ENCODE data around the gene PI16. TPM values are rescaled to one million over a fixed set of nuclear protein-coding genes. Genes with fewer than 3 reads are reported as not detected.

PI16 gene
- total RNA-seq, 1 donor from 2014 or later, result 20.5 TPM

DNA sequence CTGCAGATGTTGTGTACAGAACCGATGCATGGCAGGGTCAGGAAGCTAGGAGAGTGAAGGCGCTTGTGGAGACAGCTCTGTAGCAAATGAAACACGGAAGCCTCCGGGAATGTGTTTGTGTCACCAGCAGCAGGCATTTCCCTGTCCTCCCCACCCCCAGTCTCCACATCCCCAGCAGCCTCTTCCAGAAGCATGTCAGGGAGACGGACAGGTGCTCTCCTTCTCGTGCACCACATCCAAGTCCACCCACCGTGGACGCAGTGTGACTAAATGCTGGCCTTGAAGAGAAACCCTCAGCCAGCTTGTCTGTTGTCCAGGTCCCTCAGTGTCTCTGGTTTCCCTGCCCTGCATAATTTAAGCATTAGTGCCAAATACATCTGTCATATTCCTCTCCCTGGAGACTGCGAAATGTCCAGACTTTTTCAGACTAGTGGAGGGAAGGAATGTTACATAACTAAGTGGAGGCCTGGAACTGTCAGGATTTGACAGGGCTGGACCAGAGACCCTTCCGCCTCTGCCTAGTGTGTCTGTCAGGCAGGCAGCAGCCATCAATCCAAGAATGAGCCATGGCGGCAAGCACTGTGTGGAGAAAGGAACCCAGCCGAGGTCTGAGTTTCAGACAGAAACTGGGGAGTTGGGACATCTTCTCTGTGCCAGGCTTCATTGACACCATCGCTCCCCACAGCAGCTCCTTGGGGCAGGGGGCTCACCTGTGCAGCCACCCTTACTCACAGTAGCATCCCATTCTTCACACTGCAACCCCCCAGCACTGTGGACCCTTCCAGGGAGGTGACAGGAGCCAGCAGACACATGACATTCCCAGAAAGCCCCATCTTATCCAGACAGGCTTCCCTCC, 26.6 kb upstream of the PI16 start:
- Mint-ChIP-seq H3K27ac (ENCODE audit: unreplicated experiment) (no peak overlapping the region), H3K4me1 (ENCODE audit: unreplicated experiment) (no peaks in the 10 kb centered on the region), H3K27me3 (ENCODE audit: unreplicated experiment) (peaks cover 1% of the 10 kb centered on the region), H3K36me3 (ENCODE audit: low read depth, unreplicated experiment) (peaks cover 6% of the 10 kb centered on the region), H3K9me3 (ENCODE audit: unreplicated experiment) (no peaks in the 10 kb centered on the region), H3K4me3 (ENCODE audit: unreplicated experiment) (no peak overlapping the region)
- DNase-seq (ENCODE audit: low spot score), result no peak
- TF ChIP-seq, protein P1, sequence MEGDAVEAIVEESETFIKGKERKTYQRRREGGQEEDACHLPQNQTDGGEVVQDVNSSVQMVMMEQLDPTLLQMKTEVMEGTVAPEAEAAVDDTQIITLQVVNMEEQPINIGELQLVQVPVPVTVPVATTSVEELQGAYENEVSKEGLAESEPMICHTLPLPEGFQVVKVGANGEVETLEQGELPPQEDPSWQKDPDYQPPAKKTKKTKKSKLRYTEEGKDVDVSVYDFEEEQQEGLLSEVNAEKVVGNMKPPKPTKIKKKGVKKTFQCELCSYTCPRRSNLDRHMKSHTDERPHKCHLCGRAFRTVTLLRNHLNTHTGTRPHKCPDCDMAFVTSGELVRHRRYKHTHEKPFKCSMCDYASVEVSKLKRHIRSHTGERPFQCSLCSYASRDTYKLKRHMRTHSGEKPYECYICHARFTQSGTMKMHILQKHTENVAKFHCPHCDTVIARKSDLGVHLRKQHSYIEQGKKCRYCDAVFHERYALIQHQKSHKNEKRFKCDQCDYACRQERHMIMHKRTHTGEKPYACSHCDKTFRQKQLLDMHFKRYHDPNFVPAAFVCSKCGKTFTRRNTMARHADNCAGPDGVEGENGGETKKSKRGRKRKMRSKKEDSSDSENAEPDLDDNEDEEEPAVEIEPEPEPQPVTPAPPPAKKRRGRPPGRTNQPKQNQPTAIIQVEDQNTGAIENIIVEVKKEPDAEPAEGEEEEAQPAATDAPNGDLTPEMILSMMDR (IDR thresholded peaks at IDR 0.05; ENCODE audit: unreplicated experiment), result no peak

DNA sequence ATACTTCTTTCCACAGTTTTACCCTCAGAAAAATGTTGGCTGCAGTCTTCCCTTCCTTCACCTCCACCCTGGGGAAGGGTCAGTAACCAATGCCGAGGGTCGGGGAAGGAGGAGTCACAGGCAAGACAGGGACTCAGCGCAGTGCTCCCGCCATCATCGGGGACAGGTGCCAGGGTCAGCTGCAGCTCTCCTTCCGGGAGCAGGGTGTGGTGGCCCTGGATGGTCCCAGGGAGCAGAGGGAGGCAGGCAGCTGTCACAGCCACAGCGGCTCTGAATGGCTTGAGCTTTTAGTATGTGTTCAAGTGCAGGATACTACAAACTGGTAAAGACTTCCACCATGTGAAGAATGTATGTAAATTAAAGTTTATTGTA, 26.0 kb upstream of the PI16 start:
- H3K27me3 Mint-ChIP-seq (ENCODE audit: unreplicated experiment), result peaks cover 1% of the 10 kb centered on the region
- peaks cover 6% of the 10 kb centered on the region for H3K36me3 Mint-ChIP-seq (ENCODE audit: low read depth, unreplicated experiment)
- no peak overlapping the region for H3K27ac Mint-ChIP-seq (ENCODE audit: unreplicated experiment)
- no peak overlapping the region for H3K4me3 Mint-ChIP-seq (ENCODE audit: unreplicated experiment)
- no peak for DNase-seq (ENCODE audit: low spot score)
- no peaks in the 10 kb centered on the region for H3K4me1 Mint-ChIP-seq (ENCODE audit: unreplicated experiment)
- TF ChIP-seq, protein P1 (IDR thresholded peaks at IDR 0.05; ENCODE audit: unreplicated experiment), result no peak
- no peaks in the 10 kb centered on the region for H3K9me3 Mint-ChIP-seq (ENCODE audit: unreplicated experiment)

DNA sequence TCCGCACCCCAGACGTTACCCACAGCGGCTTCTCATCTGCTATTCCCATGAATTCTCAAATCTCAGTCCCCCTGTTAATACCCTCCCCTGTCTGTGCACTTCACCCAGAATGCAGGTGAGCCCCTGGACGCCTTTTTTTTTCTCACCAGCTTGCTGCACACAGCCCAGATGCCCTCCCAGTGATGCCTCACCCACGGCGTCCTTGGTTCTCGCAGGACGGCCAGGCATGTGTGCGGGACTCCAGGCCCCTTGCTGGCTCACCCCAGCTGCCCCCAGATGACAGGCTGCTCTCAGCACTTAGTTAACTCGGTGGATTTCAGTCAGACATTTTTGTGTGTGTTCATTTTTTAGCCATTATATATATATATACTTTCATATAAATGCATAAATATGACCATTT, 25.4 kb upstream of the PI16 start:
- no peaks in the 10 kb centered on the region for H3K4me1 Mint-ChIP-seq (ENCODE audit: unreplicated experiment)
- H3K9me3 Mint-ChIP-seq (ENCODE audit: unreplicated experiment), result no peaks in the 10 kb centered on the region
- no peak overlapping the region for H3K27ac Mint-ChIP-seq (ENCODE audit: unreplicated experiment)
- H3K27me3 Mint-ChIP-seq (ENCODE audit: unreplicated experiment), result no peaks in the 10 kb centered on the region
- H3K36me3 Mint-ChIP-seq (ENCODE audit: low read depth, unreplicated experiment), result peaks cover 5% of the 10 kb centered on the region
- TF ChIP-seq, protein P1 (IDR thresholded peaks at IDR 0.05; ENCODE audit: unreplicated experiment), result no peak
- peak overlapping the region; percentile 18 for H3K4me3 Mint-ChIP-seq (ENCODE audit: unreplicated experiment)
- no peak for DNase-seq (ENCODE audit: low spot score)

DNA sequence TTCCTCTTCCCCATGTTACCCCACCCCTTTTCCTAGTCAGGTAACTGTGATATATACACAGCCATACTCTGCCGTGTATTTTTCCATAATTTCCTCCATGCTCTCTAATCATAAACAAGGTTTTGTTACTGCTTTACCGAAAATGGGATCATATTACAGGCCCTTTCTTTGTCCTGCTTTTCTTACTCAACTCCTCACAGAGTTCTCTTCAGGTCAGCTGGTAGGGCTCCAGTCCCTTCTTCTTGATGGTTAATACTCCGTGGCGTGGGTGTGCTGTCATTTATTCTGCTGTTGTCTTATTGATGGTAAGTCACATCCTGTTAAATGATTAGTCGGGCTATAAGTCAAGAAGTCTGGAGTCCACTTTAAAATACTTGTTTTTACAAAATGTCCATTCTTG, 24.9 kb upstream of the PI16 start:
- no peaks in the 10 kb centered on the region for H3K27me3 Mint-ChIP-seq (ENCODE audit: unreplicated experiment)
- peaks cover 3% of the 10 kb centered on the region for H3K36me3 Mint-ChIP-seq (ENCODE audit: low read depth, unreplicated experiment)
- DNase-seq (ENCODE audit: low spot score), result no peak
- H3K4me3 Mint-ChIP-seq (ENCODE audit: unreplicated experiment), result peak overlapping the region; percentile 18
- no peak overlapping the region for H3K27ac Mint-ChIP-seq (ENCODE audit: unreplicated experiment)
- no peaks in the 10 kb centered on the region for H3K9me3 Mint-ChIP-seq (ENCODE audit: unreplicated experiment)
- TF ChIP-seq, protein P1 (IDR thresholded peaks at IDR 0.05; ENCODE audit: unreplicated experiment), result no peak
- no peaks in the 10 kb centered on the region for H3K4me1 Mint-ChIP-seq (ENCODE audit: unreplicated experiment)

DNA sequence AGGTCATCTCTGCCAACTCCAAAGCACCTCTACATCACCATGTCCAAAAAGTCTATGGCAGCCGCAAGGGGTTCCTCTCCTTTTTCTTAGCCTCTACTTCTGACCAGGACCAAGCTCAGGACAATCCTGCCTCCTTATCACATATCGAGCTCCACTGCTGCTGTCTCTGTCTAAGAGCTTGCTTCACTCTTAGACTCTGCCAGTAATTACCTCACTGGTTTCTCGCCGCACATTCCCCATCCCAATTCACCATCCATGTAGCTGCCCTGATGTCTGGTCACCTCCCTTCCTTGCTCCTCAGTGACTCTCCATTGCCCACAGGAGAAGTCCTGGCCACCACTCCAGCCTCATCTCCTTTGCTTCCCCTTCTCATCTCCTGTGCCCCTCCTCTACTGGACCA, 24.1 kb upstream of the PI16 start:
- Mint-ChIP-seq H3K4me3 (ENCODE audit: unreplicated experiment) (no peak overlapping the region), H3K36me3 (ENCODE audit: low read depth, unreplicated experiment) (no peaks in the 10 kb centered on the region), H3K27ac (ENCODE audit: unreplicated experiment) (no peak overlapping the region), H3K27me3 (ENCODE audit: unreplicated experiment) (no peaks in the 10 kb centered on the region), H3K9me3 (ENCODE audit: unreplicated experiment) (no peaks in the 10 kb centered on the region), H3K4me1 (ENCODE audit: unreplicated experiment) (no peaks in the 10 kb centered on the region)
- TF ChIP-seq, protein P1 (IDR thresholded peaks at IDR 0.05; ENCODE audit: unreplicated experiment), result no peak
- no peak for DNase-seq (ENCODE audit: low spot score)

Measured in endothelial cell (in vitro differentiated cells).